Nephron (organoid): ENCODE data around the gene RAMAC.
"Not testable (repeated sequence)": the region's sequence is repeated elsewhere in the genome, so short reads cannot be mapped to it uniquely, and the experiment has no call there.

Experiments
- H3K27ac Mint-ChIP-seq, 3 experiments: 2 replicates each; pipeline ENCODE4 v1.8.0; 2020; ENCODE audit warnings: mixed read lengths in 3 of 3, mild to moderate bottlenecking in 2 of 3, moderate library complexity in 1 of 3
- H3K27me3 Mint-ChIP-seq: 2 replicates; pipeline ENCODE4 v1.8.0; 2021; ENCODE audit warnings: low read depth, mild to moderate bottlenecking, moderate library complexity, mixed read lengths
- H3K36me3 Mint-ChIP-seq: 2 replicates; pipeline ENCODE4 v1.8.0; 2020; ENCODE audit warnings: low read depth, mixed read lengths
- H3K4me1 Mint-ChIP-seq: 2 replicates; pipeline ENCODE4 v1.8.0; 2020; ENCODE audit warnings: mixed read lengths
- H3K4me3 Mint-ChIP-seq, 3 experiments: 2 replicates each; pipeline ENCODE4 v1.8.0; 2020; ENCODE audit warnings: mild to moderate bottlenecking in 3 of 3, mixed read lengths in 3 of 3, moderate library complexity in 2 of 3
- H3K9me3 Mint-ChIP-seq: 2 replicates; pipeline ENCODE4 v1.8.0; 2020; ENCODE audit warnings: mixed read lengths
- CTCF ChIP-seq, 3 experiments: fragments of 200-600 bp; sonication (generic); IDR thresholded peaks; one replicate each; pipeline ENCODE4 v1.5.0; 2021; ENCODE audit warnings: antibody characterized with exemption in 3 of 3; ENCODE audit not compliant: unreplicated experiment in 3 of 3

Gene RAMAC

GRCh38 chr15:83016906-83017305 is 30.9 kb downstream of the RAMAC start:
- Mint-ChIP-seq H3K9me3 (no peaks in the 10 kb centered on the region), H3K36me3 (peaks cover 50% of the 10 kb centered on the region), H3K4me1 (peaks cover 27% of the 10 kb centered on the region), H3K4me3 (no peak overlapping the region), H3K27ac (no peak overlapping the region), H3K27me3 (no peaks in the 10 kb centered on the region)
- TF ChIP-seq CTCF (IDR thresholded peaks at IDR 0.05; ENCODE audit: unreplicated experiment in 3 of 3): no peak

GRCh38 chr15:83018436-83018835 is 32.4 kb downstream of the RAMAC start:
- Mint-ChIP-seq H3K27me3 (no peaks in the 10 kb centered on the region), H3K27ac (no peak overlapping the region), H3K4me3 (no peak overlapping the region), H3K4me1 (peaks cover 14% of the 10 kb centered on the region), H3K36me3 (peaks cover 38% of the 10 kb centered on the region), H3K9me3 (no peaks in the 10 kb centered on the region)
- no peak for TF ChIP-seq CTCF (IDR thresholded peaks at IDR 0.05; ENCODE audit: unreplicated experiment in 3 of 3)

- no peaks in the 10 kb centered on the region for H3K4me1 Mint-ChIP-seq
- no peak for TF ChIP-seq CTCF (IDR thresholded peaks at IDR 0.05; ENCODE audit: unreplicated experiment in 3 of 3)
- peaks cover 2% of the 10 kb centered on the region for H3K9me3 Mint-ChIP-seq
- H3K27me3 Mint-ChIP-seq: no peaks in the 10 kb centered on the region
- H3K27ac Mint-ChIP-seq: no peak overlapping the region
- no peak overlapping the region for H3K4me3 Mint-ChIP-seq
- H3K36me3 Mint-ChIP-seq: peaks cover 53% of the 10 kb centered on the region
Measured at GRCh38 chr15:83030021-83030420, 44.0 kb downstream of the RAMAC start.

- not testable (repeated sequence) for H3K9me3 Mint-ChIP-seq, H3K27ac Mint-ChIP-seq, H3K4me3 Mint-ChIP-seq, H3K4me1 Mint-ChIP-seq, H3K27me3 Mint-ChIP-seq
- H3K36me3 Mint-ChIP-seq: peaks cover 63% of the 10 kb centered on the region
Measured at GRCh38 chr15:83031234-83031633, 45.2 kb downstream of the RAMAC start.

- no peaks in the 10 kb centered on the region for H3K27me3 Mint-ChIP-seq
- no peaks in the 10 kb centered on the region for H3K4me1 Mint-ChIP-seq
- TF ChIP-seq CTCF (IDR thresholded peaks at IDR 0.05; ENCODE audit: unreplicated experiment in 3 of 3): no peak
- H3K4me3 Mint-ChIP-seq: no peak overlapping the region
- H3K27ac Mint-ChIP-seq: no peak overlapping the region
- peaks cover 77% of the 10 kb centered on the region for H3K36me3 Mint-ChIP-seq
- H3K9me3 Mint-ChIP-seq: peaks cover 17% of the 10 kb centered on the region
Measured at GRCh38 chr15:83036253-83036652, 50.2 kb downstream of the RAMAC start.

GRCh38 chr15:83039206-83039605 is 53.2 kb downstream of the RAMAC start:
- Mint-ChIP-seq H3K36me3 (peaks cover 83% of the 10 kb centered on the region), H3K27me3 (no peaks in the 10 kb centered on the region), H3K4me1 (no peaks in the 10 kb centered on the region), H3K4me3 (no peak overlapping the region), H3K9me3 (peaks cover 15% of the 10 kb centered on the region), H3K27ac (no peak overlapping the region)
- TF ChIP-seq CTCF (IDR thresholded peaks at IDR 0.05; ENCODE audit: unreplicated experiment in 3 of 3): no peak
